ENCODE data around the gene CLDN10.

DNA sequence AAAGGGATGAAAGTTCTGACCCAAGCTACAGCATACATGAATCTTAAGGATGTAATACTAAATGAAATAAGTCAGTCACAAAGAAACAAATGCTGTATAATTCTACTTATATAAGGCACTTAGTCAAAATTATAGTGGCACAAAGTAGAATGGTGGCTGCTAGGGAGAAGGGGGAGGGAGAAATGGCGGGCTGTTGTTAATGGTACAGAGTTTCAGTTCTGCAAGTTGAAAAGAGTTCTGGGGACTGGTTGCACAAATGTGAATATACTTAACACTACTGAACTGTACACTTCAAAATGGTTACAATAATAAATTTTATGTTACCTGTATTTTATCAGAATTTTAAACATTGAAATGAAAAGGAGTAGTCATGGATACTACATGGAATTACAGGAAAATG lies 48.9 kb upstream of the CLDN10 start:
- TF ChIP-seq, protein P1, sequence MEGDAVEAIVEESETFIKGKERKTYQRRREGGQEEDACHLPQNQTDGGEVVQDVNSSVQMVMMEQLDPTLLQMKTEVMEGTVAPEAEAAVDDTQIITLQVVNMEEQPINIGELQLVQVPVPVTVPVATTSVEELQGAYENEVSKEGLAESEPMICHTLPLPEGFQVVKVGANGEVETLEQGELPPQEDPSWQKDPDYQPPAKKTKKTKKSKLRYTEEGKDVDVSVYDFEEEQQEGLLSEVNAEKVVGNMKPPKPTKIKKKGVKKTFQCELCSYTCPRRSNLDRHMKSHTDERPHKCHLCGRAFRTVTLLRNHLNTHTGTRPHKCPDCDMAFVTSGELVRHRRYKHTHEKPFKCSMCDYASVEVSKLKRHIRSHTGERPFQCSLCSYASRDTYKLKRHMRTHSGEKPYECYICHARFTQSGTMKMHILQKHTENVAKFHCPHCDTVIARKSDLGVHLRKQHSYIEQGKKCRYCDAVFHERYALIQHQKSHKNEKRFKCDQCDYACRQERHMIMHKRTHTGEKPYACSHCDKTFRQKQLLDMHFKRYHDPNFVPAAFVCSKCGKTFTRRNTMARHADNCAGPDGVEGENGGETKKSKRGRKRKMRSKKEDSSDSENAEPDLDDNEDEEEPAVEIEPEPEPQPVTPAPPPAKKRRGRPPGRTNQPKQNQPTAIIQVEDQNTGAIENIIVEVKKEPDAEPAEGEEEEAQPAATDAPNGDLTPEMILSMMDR (IDR thresholded peaks at IDR 0.05; ENCODE audit: extremely low read depth in 1 of 2, insufficient read depth in 1 of 2, low read depth in 1 of 2, low read length in 2 of 2): no peak
- TF ChIP-seq POLR2A (IDR thresholded peaks at IDR 0.05; ENCODE audit: low read depth, low read length): no peak
- TF ChIP-seq, protein P2, sequence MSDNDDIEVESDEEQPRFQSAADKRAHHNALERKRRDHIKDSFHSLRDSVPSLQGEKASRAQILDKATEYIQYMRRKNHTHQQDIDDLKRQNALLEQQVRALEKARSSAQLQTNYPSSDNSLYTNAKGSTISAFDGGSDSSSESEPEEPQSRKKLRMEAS (IDR thresholded peaks at IDR 0.05; ENCODE audit: insufficient read depth, insufficient read length): no peak
- TF ChIP-seq POLR2AphosphoS5 (IDR thresholded peaks at IDR 0.05; ENCODE audit: insufficient read depth, low read depth, low read length): no peak
- TF ChIP-seq JUN (IDR thresholded peaks at IDR 0.05; ENCODE audit: borderline replicate concordance, insufficient read depth, insufficient read length, low read depth): no peak

Measured in endothelial cell of umbilical vein (primary cell).